Measurements from ENCODE around the gene MTHFSD. TPM values are rescaled to one million over a fixed set of nuclear protein-coding genes. Genes with fewer than 3 reads are reported as not detected.
A peak's percentile ranks its signal among the peaks of the same experiment; 100 is the strongest.

Gene MTHFSD
- total RNA-seq (ENCODE audit: unreplicated experiment): 27.7 TPM
- long read RNA-seq, partial matches to known transcripts: 0 of 1 reads
- long read RNA-seq, other reads (novel, unspliced or antisense): 0 of 1 reads

DNA sequence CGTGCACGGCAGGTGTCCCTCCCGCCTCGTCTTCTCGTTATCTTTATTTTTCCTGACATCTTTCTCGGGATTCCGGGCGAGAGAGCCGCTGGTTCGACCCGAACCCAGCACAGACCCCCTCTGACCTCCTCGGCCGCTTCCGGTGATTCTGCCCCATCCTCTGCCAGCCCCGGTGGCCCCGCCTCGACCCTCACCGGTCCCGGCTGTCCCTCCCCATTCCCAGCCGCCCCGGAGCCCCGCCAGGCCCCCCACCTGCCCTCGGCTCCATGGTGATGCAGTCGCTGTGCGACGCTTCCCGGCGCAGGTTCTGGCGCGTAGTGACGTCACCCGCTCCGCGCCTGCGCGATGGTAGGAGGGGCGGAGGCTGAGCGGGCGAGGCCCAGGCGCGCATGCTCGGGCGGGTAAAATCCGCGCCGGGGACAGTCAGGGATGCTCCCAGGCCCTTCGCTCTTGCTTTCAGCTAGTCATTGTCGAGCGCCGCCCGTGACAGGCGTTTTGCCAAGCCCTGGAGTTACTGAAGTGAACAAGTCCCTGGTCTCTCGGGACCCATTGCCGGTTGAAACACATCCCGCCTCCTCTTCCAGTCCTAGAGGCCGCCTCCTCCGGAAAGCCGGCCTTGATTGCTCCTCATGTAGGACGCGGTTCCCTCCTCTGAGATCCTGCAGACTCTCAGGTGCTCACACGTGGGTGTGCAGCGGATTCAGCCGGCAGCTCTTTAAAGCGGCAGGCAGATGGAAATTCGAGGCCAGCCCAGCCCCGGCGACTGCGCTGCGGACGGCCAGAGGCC, at the start of gene MTHFSD:
TSS of gene MTHFSD (minus strand) at position 319 of the 787 bp plus-strand sequence. CDS start at position 268, 51 bp downstream.
- peak; percentile 98 for DNase-seq
- H3K4me3 Mint-ChIP-seq (ENCODE audit: unreplicated experiment): peak within 1 kb of the TSS; percentile 93
- H3K27ac Mint-ChIP-seq (ENCODE audit: unreplicated experiment): peak within 1 kb of the TSS; percentile 93
- H3K27me3 Mint-ChIP-seq (ENCODE audit: unreplicated experiment): peaks cover 3% of the 10 kb centered on the region
- H3K36me3 Mint-ChIP-seq (ENCODE audit: unreplicated experiment): peaks cover 6% of the 10 kb centered on the region
- H3K9me3 Mint-ChIP-seq (ENCODE audit: unreplicated experiment): peaks cover 3% of the 10 kb centered on the region
- TF ChIP-seq, protein P1, sequence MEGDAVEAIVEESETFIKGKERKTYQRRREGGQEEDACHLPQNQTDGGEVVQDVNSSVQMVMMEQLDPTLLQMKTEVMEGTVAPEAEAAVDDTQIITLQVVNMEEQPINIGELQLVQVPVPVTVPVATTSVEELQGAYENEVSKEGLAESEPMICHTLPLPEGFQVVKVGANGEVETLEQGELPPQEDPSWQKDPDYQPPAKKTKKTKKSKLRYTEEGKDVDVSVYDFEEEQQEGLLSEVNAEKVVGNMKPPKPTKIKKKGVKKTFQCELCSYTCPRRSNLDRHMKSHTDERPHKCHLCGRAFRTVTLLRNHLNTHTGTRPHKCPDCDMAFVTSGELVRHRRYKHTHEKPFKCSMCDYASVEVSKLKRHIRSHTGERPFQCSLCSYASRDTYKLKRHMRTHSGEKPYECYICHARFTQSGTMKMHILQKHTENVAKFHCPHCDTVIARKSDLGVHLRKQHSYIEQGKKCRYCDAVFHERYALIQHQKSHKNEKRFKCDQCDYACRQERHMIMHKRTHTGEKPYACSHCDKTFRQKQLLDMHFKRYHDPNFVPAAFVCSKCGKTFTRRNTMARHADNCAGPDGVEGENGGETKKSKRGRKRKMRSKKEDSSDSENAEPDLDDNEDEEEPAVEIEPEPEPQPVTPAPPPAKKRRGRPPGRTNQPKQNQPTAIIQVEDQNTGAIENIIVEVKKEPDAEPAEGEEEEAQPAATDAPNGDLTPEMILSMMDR (IDR thresholded peaks at IDR 0.05; ENCODE audit: partially characterized antibody, unreplicated experiment): no peak
- peaks cover 12% of the 10 kb centered on the region for H3K4me1 Mint-ChIP-seq (ENCODE audit: low read depth, unreplicated experiment)

DNA sequence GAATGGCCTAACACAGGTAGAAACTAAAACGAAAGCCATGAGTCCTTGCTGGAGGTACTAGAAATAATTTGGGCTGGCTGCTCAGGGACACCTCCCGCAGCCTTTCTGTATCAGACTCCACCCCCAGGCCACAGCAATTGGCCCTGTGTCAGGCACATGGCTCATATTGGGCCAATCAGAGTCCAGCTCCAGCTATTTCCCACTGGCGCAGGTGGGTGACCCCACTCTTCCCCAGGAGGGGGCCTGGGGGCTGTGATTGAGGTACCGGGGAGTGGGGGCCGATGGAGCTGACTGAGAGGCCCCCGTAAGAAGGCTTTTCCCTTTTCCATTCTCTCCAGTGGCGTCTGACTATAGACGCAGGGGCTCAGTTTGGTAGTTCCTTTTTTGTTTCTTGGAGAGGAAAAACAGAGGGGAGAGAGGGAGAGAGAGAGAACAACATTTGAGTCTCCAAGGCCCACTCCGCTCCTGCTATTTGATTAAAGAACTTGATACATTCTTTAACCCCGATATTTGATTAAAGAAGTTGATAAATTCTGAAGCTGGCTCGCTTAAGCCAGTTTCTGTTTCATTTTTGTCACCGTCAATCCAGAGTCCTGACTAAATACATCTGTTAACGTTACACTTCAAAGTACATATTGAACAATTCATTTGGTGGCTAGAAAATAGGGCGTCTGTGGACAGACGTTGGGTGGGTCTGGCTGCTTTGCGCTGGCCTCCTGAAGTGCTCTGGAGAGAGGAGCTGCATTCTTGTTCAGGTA, 49.6 kb upstream of the MTHFSD start:
- Mint-ChIP-seq H3K4me1 (ENCODE audit: low read depth, unreplicated experiment) (peaks cover 5% of the 10 kb centered on the region), H3K27ac (ENCODE audit: unreplicated experiment) (no peak overlapping the region), H3K27me3 (ENCODE audit: unreplicated experiment) (peaks cover 2% of the 10 kb centered on the region), H3K4me3 (ENCODE audit: unreplicated experiment) (no peak overlapping the region), H3K9me3 (ENCODE audit: unreplicated experiment) (peaks cover 1% of the 10 kb centered on the region), H3K36me3 (ENCODE audit: unreplicated experiment) (no peaks in the 10 kb centered on the region)
- TF ChIP-seq, protein P1 (IDR thresholded peaks at IDR 0.05; ENCODE audit: partially characterized antibody, unreplicated experiment): no peak
- no peak for DNase-seq

DNA sequence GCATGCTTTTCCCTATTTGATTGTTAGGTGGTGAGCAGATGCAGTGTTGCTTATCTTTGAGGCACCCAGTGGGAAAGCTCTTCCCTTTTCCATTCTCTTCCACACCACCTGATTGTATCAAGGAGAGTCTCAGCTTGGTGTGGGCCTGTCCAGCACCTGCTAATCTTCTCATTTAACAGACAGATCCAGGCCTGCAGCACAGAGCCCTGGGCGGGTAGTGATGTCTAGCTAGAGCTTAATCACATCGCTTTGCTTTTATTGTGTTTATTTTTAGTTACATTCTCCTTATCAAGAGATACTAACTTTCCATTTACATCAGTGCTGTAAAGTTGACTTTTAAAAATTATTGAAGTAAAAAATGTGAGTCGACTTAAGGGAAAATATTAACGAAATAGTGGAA, 47.5 kb upstream of the MTHFSD start:
- peaks cover 2% of the 10 kb centered on the region for H3K27me3 Mint-ChIP-seq (ENCODE audit: unreplicated experiment)
- H3K9me3 Mint-ChIP-seq (ENCODE audit: unreplicated experiment): peaks cover 1% of the 10 kb centered on the region
- DNase-seq: no peak
- H3K36me3 Mint-ChIP-seq (ENCODE audit: unreplicated experiment): peaks cover 5% of the 10 kb centered on the region
- H3K4me1 Mint-ChIP-seq (ENCODE audit: low read depth, unreplicated experiment): peaks cover 4% of the 10 kb centered on the region
- no peak overlapping the region for H3K27ac Mint-ChIP-seq (ENCODE audit: unreplicated experiment)
- TF ChIP-seq, protein P1 (IDR thresholded peaks at IDR 0.05; ENCODE audit: partially characterized antibody, unreplicated experiment): no peak
- H3K4me3 Mint-ChIP-seq (ENCODE audit: unreplicated experiment): no peak overlapping the region

DNA sequence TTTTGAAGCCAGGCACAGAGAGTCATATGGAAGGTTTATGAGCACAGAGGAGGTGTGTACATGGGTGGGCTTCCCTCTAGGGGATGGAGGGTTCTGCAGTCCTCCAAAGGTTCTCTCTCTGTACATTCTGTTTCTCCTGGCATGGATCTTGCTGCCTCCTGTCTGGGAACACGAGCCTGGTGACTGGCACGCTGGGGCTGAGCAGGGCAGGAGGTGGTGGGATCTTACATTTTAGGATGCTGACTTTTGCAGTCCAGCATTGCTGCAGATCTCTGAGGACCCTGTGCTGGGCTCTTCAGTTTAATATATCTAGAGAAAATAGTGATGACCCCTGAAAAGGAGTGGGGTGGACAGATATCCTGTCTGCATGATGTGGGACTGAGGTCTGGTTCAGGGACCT, 46.3 kb upstream of the MTHFSD start:
- H3K36me3 Mint-ChIP-seq (ENCODE audit: unreplicated experiment): peaks cover 5% of the 10 kb centered on the region

More for the DNA sequence above, 46.3 kb upstream of the MTHFSD start:
- Mint-ChIP-seq H3K27me3 (ENCODE audit: unreplicated experiment) (peaks cover 2% of the 10 kb centered on the region), H3K4me1 (ENCODE audit: low read depth, unreplicated experiment) (peaks cover 4% of the 10 kb centered on the region), H3K4me3 (ENCODE audit: unreplicated experiment) (no peak overlapping the region), H3K27ac (ENCODE audit: unreplicated experiment) (no peak overlapping the region), H3K9me3 (ENCODE audit: unreplicated experiment) (peaks cover 1% of the 10 kb centered on the region)
- DNase-seq: no peak
- TF ChIP-seq, protein P1 (IDR thresholded peaks at IDR 0.05; ENCODE audit: partially characterized antibody, unreplicated experiment): no peak
